PC-9 (cell line): ENCODE measurements around the gene NADK.

ENCODE experiments used
- CTCF ChIP-seq: fragments of 200-600 bp; sonication (generic); conservative IDR thresholded peaks from 2 replicates; pipeline ENCODE4 v1.6.1; 2017; ENCODE audit warnings: mixed run types, antibody characterized with exemption, mild to moderate bottlenecking, moderate library complexity
- EZH2 ChIP-seq: fragments of 200-600 bp; sonication (generic); IDR thresholded peaks from 2 replicates; pipeline ENCODE4 v1.8.0; 2017; ENCODE audit warnings: antibody characterized with exemption, low read depth

GRCh38 chr1:1782399-1783221, 4.3 kb upstream of the NADK start:
- TF ChIP-seq CTCF = no peak
- TF ChIP-seq EZH2 = no peak
